Activated CD8-positive, alpha-beta T cell treated with anti-CD3 and anti-CD28 coated beads for 36 hours (primary cell): ENCODE measurements around the gene DHX16. TPM values are rescaled to one million over a fixed set of nuclear protein-coding genes. Genes with fewer than 3 reads are reported as not detected.
"Not testable (repeated sequence)": the region's sequence is repeated elsewhere in the genome, so short reads cannot be mapped to it uniquely, and the experiment has no call there.

Experiments
- ATAC-seq: fragments of 200-7000 bp; cut with Tn5 transposase; one replicate; pipeline ENCODE4 v1.10.0; 2021; ENCODE audit warnings: mild to moderate bottlenecking, moderate library complexity
- CTCF ChIA-PET: fragments of 350-600 bp; sonication (Branson Sonifier 250); formaldehyde crosslinking; loops from one replicate; lab custom pipeline; 2021; ENCODE audit warnings: antibody characterized with exemption; lab: Charles Lee
- POLR2A ChIA-PET: fragments of 350-600 bp; sonication (Branson Sonifier 250); formaldehyde crosslinking; loops from one replicate; lab custom pipeline; 2021; ENCODE audit warnings: antibody characterized with exemption; lab: Charles Lee
- DNase-seq: peaks from one replicate; pipeline ENCODE4 v3.0.0-alpha.2; 2020
- H3K27ac Mint-ChIP-seq: one replicate; pipeline ENCODE4 v1.8.0; 2021; ENCODE audit warnings: mild to moderate bottlenecking, mixed read lengths
- H3K27me3 Mint-ChIP-seq: one replicate; pipeline ENCODE4 v1.8.0; 2021; ENCODE audit warnings: mixed read lengths
- H3K36me3 Mint-ChIP-seq: one replicate; pipeline ENCODE4 v1.8.0; 2021; ENCODE audit warnings: low read depth, mixed read lengths
- H3K4me1 Mint-ChIP-seq: one replicate; pipeline ENCODE4 v1.8.0; 2021; ENCODE audit warnings: low read depth, mixed read lengths
- H3K4me3 Mint-ChIP-seq: one replicate; pipeline ENCODE4 v1.8.0; 2021; ENCODE audit warnings: mild to moderate bottlenecking, moderate library complexity, mixed read lengths
- H3K9me3 Mint-ChIP-seq: one replicate; pipeline ENCODE4 v1.8.0; 2021; ENCODE audit warnings: mixed read lengths
- CTCF ChIP-seq: fragments of 200-600 bp; IDR thresholded peaks from one replicate; pipeline ENCODE4 v1.8.0; 2022; ENCODE audit warnings: antibody characterized with exemption, mild to moderate bottlenecking
- intact Hi-C: fragments of 100-400 bp; cut with micrococcal nuclease; formaldehyde crosslinking; loops from one replicate; pipeline ENCODE4 v1.10.0; 2022
- total RNA-seq, 2 experiments: library from RNA; stranded (reverse); gene quantifications; one replicate each; pipeline ENCODE4 v1.2.3, GENCODE V29; 2021

DHX16 gene
- total RNA-seq, 2 experiments from 2014 or later: 31.1 to 31.3 TPM

GRCh38 chr6:30664994-30665767 is 7.6 kb downstream of the DHX16 start:
- H3K9me3 Mint-ChIP-seq: no peaks in the 10 kb centered on the region
- TF ChIP-seq CTCF: no peak
- POLR2A ChIA-PET: interaction anchor here (0.8 to 1.5 kb wide), 6 partner anchors 12 to 68 kb away, joined by 3 to 4 read pairs (median 3); no protein-coding TSS in a partner anchor
- H3K4me1 Mint-ChIP-seq: peaks cover 15% of the 10 kb centered on the region
- DNase-seq: no peak
- peaks cover 46% of the 10 kb centered on the region for H3K36me3 Mint-ChIP-seq
- no peak overlapping the region for H3K27ac Mint-ChIP-seq
- CTCF ChIA-PET: interaction anchor here (0.8 to 2.1 kb wide), 9 partner anchors 10 to 66 kb away, joined by 3 to 6 read pairs (median 4); no protein-coding TSS in a partner anchor
- intact Hi-C loops: no loop called here
- H3K4me3 Mint-ChIP-seq: no peak overlapping the region
- no peaks in the 10 kb centered on the region for H3K27me3 Mint-ChIP-seq
- no peak for ATAC-seq

GRCh38 chr6:30657922-30658321 is 14.9 kb downstream of the DHX16 start:
- intact Hi-C loops, H3K4me1 Mint-ChIP-seq, H3K27me3 Mint-ChIP-seq, ATAC-seq, H3K9me3 Mint-ChIP-seq, DNase-seq, H3K4me3 Mint-ChIP-seq: not testable (repeated sequence)
- ChIA-PET CTCF (interaction anchor here (1.5 kb wide), 1 partner anchor 65 kb away, joined by 3 read pairs; no protein-coding TSS in a partner anchor), POLR2A (interaction anchor here (2.0 kb wide), 1 partner anchor 42 kb away, joined by 4 read pairs; no protein-coding TSS in a partner anchor)
- Mint-ChIP-seq H3K27ac (peak overlapping the region; percentile 10), H3K36me3 (peaks cover 38% of the 10 kb centered on the region)

GRCh38 chr6:30657454-30657853 is 15.4 kb downstream of the DHX16 start:
- Mint-ChIP-seq H3K36me3 (peaks cover 34% of the 10 kb centered on the region), H3K27me3 (no peaks in the 10 kb centered on the region), H3K4me1 (no peaks in the 10 kb centered on the region), H3K4me3 (no peak overlapping the region), H3K27ac (peak overlapping the region; percentile 10), H3K9me3 (no peaks in the 10 kb centered on the region)
- CTCF ChIA-PET: interaction anchor here (1.5 kb wide), 2 partner anchors 11 to 65 kb away, joined by 3 read pairs; no protein-coding TSS in a partner anchor
- ATAC-seq (no peak), DNase-seq (no peak)
- POLR2A ChIA-PET: interaction anchor here (0.6 to 2.0 kb wide), 3 partner anchors 39 to 97 kb away, joined by 3 to 5 read pairs (median 4); partner anchors contain the start of gene MRPS18B
- intact Hi-C loops: no loop called here
- no peak for TF ChIP-seq CTCF

GRCh38 chr6:30656513-30656912 is 16.3 kb downstream of the DHX16 start:
- ChIA-PET POLR2A (interaction anchor here (0.7 to 2.0 kb wide), 3 partner anchors 8 to 41 kb away, joined by 4 to 5 read pairs (median 5); partner anchors contain the start of gene MRPS18B), CTCF (interaction anchor here (1.1 to 1.5 kb wide), 3 partner anchors 10 to 74 kb away, joined by 3 read pairs; no protein-coding TSS in a partner anchor)
- H3K27ac Mint-ChIP-seq: no peak overlapping the region
- ATAC-seq (no peak), DNase-seq (no peak)
- no peaks in the 10 kb centered on the region for H3K9me3 Mint-ChIP-seq
- intact Hi-C loops: no loop called here
- no peak for TF ChIP-seq CTCF
- no peaks in the 10 kb centered on the region for H3K4me1 Mint-ChIP-seq
- H3K36me3 Mint-ChIP-seq: peaks cover 33% of the 10 kb centered on the region
- no peaks in the 10 kb centered on the region for H3K27me3 Mint-ChIP-seq
- no peak overlapping the region for H3K4me3 Mint-ChIP-seq

- ChIA-PET POLR2A (no interaction called here), CTCF (interaction anchor here (1.1 to 1.3 kb wide), 2 partner anchors 10 to 75 kb away, joined by 3 read pairs; no protein-coding TSS in a partner anchor)
- intact Hi-C loops: no loop called here
- Mint-ChIP-seq H3K9me3 (no peaks in the 10 kb centered on the region), H3K4me1 (no peaks in the 10 kb centered on the region), H3K27me3 (no peaks in the 10 kb centered on the region), H3K36me3 (peaks cover 37% of the 10 kb centered on the region), H3K27ac (no peak overlapping the region), H3K4me3 (no peak overlapping the region)
- DNase-seq (no peak), ATAC-seq (no peak)
- TF ChIP-seq CTCF: no peak
Measured at GRCh38 chr6:30655743-30656094, 17.1 kb downstream of the DHX16 start.
